Ascending aorta (tissue), 2 donors: ENCODE data around the gene PRR5. TPM values are rescaled to one million over a fixed set of nuclear protein-coding genes. Genes with fewer than 3 reads are reported as not detected.

Experiments
- DNase-seq, 2 donors: peaks; one replicate each; pipeline ENCODE4 v3.0.0-alpha.2; 2019; ENCODE audit warnings: low spot score in 2 of 2
- H3K27ac ChIP-seq, 2 donors: fragments of 200-600 bp; sonication (generic); one replicate each; pipeline ENCODE4 v1.5.1; 2016 to 2017; ENCODE audit warnings: mild to moderate bottlenecking in 1 of 2
- H3K27me3 ChIP-seq: fragments of 200-600 bp; sonication (generic); one replicate; pipeline ENCODE4 v1.5.1; 2017
- H3K36me3 ChIP-seq, 2 donors: fragments of 200-600 bp; sonication (generic); one replicate each; pipeline ENCODE4 v1.5.1; 2016
- H3K4me1 ChIP-seq, 2 donors: fragments of 200-600 bp; sonication (generic); one replicate each; pipeline ENCODE4 v1.5.1; 2016 to 2017; ENCODE audit warnings: mild to moderate bottlenecking in 1 of 2
- H3K4me3 ChIP-seq, 2 donors: fragments of 200-600 bp; sonication (generic); one replicate each; pipeline ENCODE4 v1.5.1; 2016 to 2017; ENCODE audit warnings: mild to moderate bottlenecking in 1 of 2
- H3K9me3 ChIP-seq, 2 donors: fragments of 200-600 bp; sonication (generic); one replicate each; pipeline ENCODE4 v1.5.1; 2016
- CTCF ChIP-seq, 3 experiments: fragments of 200-600 bp in 2 of 3; fragments of 450-650 bp in 1 of 3; sonication (generic) in 2 of 3; IDR thresholded peaks; one replicate each; pipeline ENCODE4 v1.5.1; 2016 to 2019; ENCODE audit warnings: antibody characterized with exemption in 3 of 3, mild to moderate bottlenecking in 1 of 3, moderate library complexity in 1 of 3
- intact Hi-C: fragments of 100-400 bp; cut with DNase I; formaldehyde crosslinking; loops from one replicate; pipeline ENCODE4 v1.15.1; 2023
- total RNA-seq: library from RNA; depleted of rRNA; stranded (reverse); fragments of >200 nt; gene quantifications from one replicate; pipeline ENCODE4 v1.1.0, GENCODE V29; 2016

PRR5 gene
- total RNA-seq, 1 donor from 2014 or later: 4.4 TPM

DNA sequence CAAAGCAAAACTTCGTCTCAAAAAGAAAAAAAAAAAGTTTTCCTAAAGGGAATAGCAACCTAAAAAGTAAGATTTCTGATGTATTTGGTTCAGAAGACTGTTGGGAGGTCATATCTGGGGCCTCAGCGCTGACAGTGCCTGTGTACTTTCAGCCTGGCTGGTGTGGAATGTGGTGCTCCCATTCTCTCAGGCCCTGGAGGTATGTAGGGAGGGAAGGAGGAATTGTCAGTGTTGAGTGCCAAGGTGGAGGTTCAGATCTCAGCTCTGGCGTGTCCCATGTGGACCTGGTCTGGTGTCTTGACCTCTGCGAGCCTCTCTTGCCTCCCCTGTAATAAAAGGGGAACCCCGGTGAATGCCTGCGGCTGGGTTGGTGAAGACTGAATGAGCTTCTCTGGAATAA, 22.4 kb downstream of the PRR5 start:
- Histone ChIP-seq H3K27ac (no peak overlapping the region), H3K27me3 (no peaks in the 10 kb centered on the region), H3K9me3 (no peaks in the 10 kb centered on the region), H3K4me1 (no peaks in the 10 kb centered on the region), H3K36me3 (no peaks in the 10 kb centered on the region), H3K4me3 (no peak overlapping the region)
- no peak for TF ChIP-seq CTCF (IDR thresholded peaks at IDR 0.05)
- no peak for DNase-seq
- intact Hi-C loops: no loop called here

DNA sequence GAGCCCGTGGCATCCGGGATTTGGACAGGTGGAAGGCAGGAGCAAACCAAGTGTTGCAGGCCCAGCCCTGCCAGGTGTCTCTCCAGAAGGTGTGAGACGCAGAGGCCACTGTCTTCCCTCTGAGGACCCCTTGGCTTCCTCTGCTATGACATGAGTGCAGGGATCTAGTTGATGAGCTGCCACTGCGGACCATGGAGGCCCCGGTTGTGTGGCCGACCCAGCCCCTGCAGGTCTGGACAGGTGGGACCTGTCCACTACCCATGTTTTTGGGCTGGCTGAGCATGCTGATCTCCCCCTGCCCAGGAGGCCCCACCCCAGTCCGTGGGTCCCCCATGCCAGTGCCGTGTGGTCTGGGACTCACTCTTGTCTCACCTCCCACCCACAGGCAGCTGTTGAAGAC, 22.9 kb downstream of the PRR5 start:
- no peak for TF ChIP-seq CTCF (IDR thresholded peaks at IDR 0.05)
- intact Hi-C loops: no loop called here
- Histone ChIP-seq H3K9me3 (no peaks in the 10 kb centered on the region), H3K4me3 (no peak overlapping the region), H3K27me3 (no peaks in the 10 kb centered on the region), H3K4me1 (no peaks in the 10 kb centered on the region), H3K36me3 (no peaks in the 10 kb centered on the region), H3K27ac (no peak overlapping the region)
- no peak for DNase-seq

DNA sequence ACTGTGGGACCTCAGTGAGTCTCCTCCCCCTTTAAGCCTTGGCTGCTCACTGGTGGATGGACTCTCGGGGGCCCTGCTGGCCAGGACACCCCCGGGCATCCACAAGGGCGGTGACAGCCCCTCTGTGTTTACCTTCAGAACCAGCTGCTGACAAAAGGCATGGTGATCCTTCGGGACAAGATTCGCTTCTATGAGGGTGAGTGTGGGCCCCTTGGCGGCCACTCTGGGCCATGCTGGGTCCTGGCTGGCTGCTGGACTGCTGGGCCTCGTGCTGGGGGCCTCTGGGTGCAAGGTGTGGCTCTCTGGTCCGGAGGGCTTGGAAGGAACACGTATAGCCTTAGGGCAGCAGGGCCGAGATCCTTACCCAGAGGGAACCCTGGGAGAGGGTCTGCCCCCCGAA, 24.4 kb downstream of the PRR5 start:
- Histone ChIP-seq H3K9me3 (no peaks in the 10 kb centered on the region), H3K4me3 (no peak overlapping the region), H3K27me3 (no peaks in the 10 kb centered on the region), H3K4me1 (no peaks in the 10 kb centered on the region), H3K27ac (no peak overlapping the region), H3K36me3 (no peaks in the 10 kb centered on the region)
- intact Hi-C loops: no loop called here
- no peak for TF ChIP-seq CTCF (IDR thresholded peaks at IDR 0.05)
- no peak for DNase-seq

GRCh38 chr22:44727148-44727547, 25.1 kb downstream of the PRR5 start:
- Histone ChIP-seq H3K9me3 (no peaks in the 10 kb centered on the region), H3K4me3 (no peak overlapping the region), H3K27me3 (no peaks in the 10 kb centered on the region), H3K36me3 (no peaks in the 10 kb centered on the region), H3K4me1 (no peaks in the 10 kb centered on the region), H3K27ac (no peak overlapping the region)
- TF ChIP-seq CTCF (IDR thresholded peaks at IDR 0.05): no peak
- intact Hi-C loops: no loop called here
- DNase-seq: no peak

- no peak overlapping the region for H3K4me3 ChIP-seq
- H3K27ac ChIP-seq: no peak overlapping the region
- DNase-seq: no peak
- no peaks in the 10 kb centered on the region for H3K27me3 ChIP-seq
- no peaks in the 10 kb centered on the region for H3K36me3 ChIP-seq
- intact Hi-C loops: no loop called here
- no peaks in the 10 kb centered on the region for H3K4me1 ChIP-seq
- no peak for TF ChIP-seq CTCF (IDR thresholded peaks at IDR 0.05)
- no peaks in the 10 kb centered on the region for H3K9me3 ChIP-seq
Measured at GRCh38 chr22:44727709-44728108, 25.7 kb downstream of the PRR5 start.

GRCh38 chr22:44728761-44729324, 26.8 kb downstream of the PRR5 start:
- intact Hi-C loops: no loop called here
- DNase-seq: no peak
- Histone ChIP-seq H3K9me3 (no peaks in the 10 kb centered on the region), H3K4me1 (no peaks in the 10 kb centered on the region), H3K27me3 (no peaks in the 10 kb centered on the region), H3K27ac (no peak overlapping the region), H3K36me3 (no peaks in the 10 kb centered on the region), H3K4me3 (no peak overlapping the region)
- no peak for TF ChIP-seq CTCF (IDR thresholded peaks at IDR 0.05)
